AG04450 (cell line): Measurements from ENCODE around the gene ZNF620. TPM values are rescaled to one million over a fixed set of nuclear protein-coding genes. Genes with fewer than 3 reads are reported as not detected.
A peak's percentile ranks its signal among the peaks of the same experiment; 100 is the strongest.

Source experiments
- CTCF ChIA-PET: fragments of 300-600, 350-600 bp; formaldehyde crosslinking; extraction: SDS; loops from one replicate; lab custom pipeline; 2022; ENCODE audit warnings: antibody characterized with exemption, inconsistent platforms; lab: Charles Lee
- POLR2A ChIA-PET: fragments of 350-600 bp; formaldehyde crosslinking; extraction: SDS; loops from one replicate; lab custom pipeline; 2021; ENCODE audit warnings: antibody characterized with exemption, inconsistent platforms; lab: Yijun Ruan, JAX
- DNase-seq: peaks from one replicate; pipeline ENCODE4 v3.0.0-alpha.2; 2011; ENCODE audit warnings: low read depth, low spot score
- H3K27ac ChIP-seq: one replicate; pipeline ENCODE4 v1.5.1; 2012; ENCODE audit warnings: low read depth, low read length, control low read depth
- H3K27me3 ChIP-seq: one replicate; pipeline ENCODE4 v1.6.0; 2012; ENCODE audit warnings: low read length; ENCODE audit not compliant: control insufficient read depth, insufficient read depth
- H3K4me3 ChIP-seq: 2 replicates; pipeline ENCODE4 v1.5.1; 2011; ENCODE audit warnings: mild to moderate bottlenecking, low read depth, low read length, control low read depth
- H3K9me3 ChIP-seq: 2 replicates; pipeline ENCODE4 v1.5.1; 2012; ENCODE audit warnings: low read length; ENCODE audit not compliant: control insufficient read depth, insufficient read depth
- CTCF ChIP-seq: IDR thresholded peaks from 2 replicates; pipeline ENCODE4 v1.5.1; 2011; ENCODE audit warnings: low read depth, low read length, control low read depth, inconsistent platforms
- polyA plus RNA-seq: library from polyadenylated mRNA; depleted of rRNA; stranded (reverse); fragments of >200 nt; gene quantifications from 2 replicates; pipeline ENCODE4 v1.2.3, GENCODE V29; 2011

ZNF620 gene
- polyA plus RNA-seq, 1 experiment, result 0.69 TPM

- POLR2A ChIA-PET, result no interaction called here
- no peaks in the 10 kb centered on the region for H3K27me3 ChIP-seq
- no peak overlapping the region for H3K4me3 ChIP-seq
- DNase-seq, result no peak
- H3K27ac ChIP-seq, result no peak overlapping the region
- CTCF ChIA-PET, result no interaction called here
- no peak for TF ChIP-seq CTCF
- H3K9me3 ChIP-seq, result no peaks in the 10 kb centered on the region
Measured at GRCh38 chr3:40499952-40500351, 5.9 kb upstream of the ZNF620 start.

- Histone ChIP-seq H3K9me3 (no peaks in the 10 kb centered on the region; the same call in 1 of the 2 replicates), H3K4me3 (no peak overlapping the region), H3K27me3 (no peaks in the 10 kb centered on the region), H3K27ac (no peak overlapping the region)
- no peak for TF ChIP-seq CTCF
- ChIA-PET CTCF (no interaction called here), POLR2A (no interaction called here)
- DNase-seq, result no peak
Measured at GRCh38 chr3:40502034-40502433, 3.8 kb upstream of the ZNF620 start.

GRCh38 chr3:40504636-40505430 is 1.0 kb upstream of the ZNF620 start:
- CTCF ChIA-PET, result interaction anchor here (1.3 kb wide), 4 partner anchors 27 to 195 kb away, joined by 4 to 6 read pairs (median 6); partner anchors contain the start of gene EIF1B

GRCh38 chr3:40511031-40511718 is 5.3 kb downstream of the ZNF620 start:
- DNase-seq, result no peak
- no peak overlapping the region for H3K4me3 ChIP-seq
- ChIA-PET POLR2A (no interaction called here), CTCF (no interaction called here)
- no peak overlapping the region for H3K27ac ChIP-seq
- no peaks in the 10 kb centered on the region for H3K9me3 ChIP-seq
- no peak for TF ChIP-seq CTCF
- no peaks in the 10 kb centered on the region for H3K27me3 ChIP-seq

More at GRCh38 chr3:40504636-40505430, 1.0 kb upstream of the ZNF620 start:
- no peak for TF ChIP-seq CTCF
- DNase-seq, result peak; percentile 82
- Histone ChIP-seq H3K27ac (peak overlapping the region; percentile 80), H3K9me3 (no peaks in the 10 kb centered on the region; the same call in 1 of the 2 replicates), H3K4me3 (no peak overlapping the region), H3K27me3 (no peaks in the 10 kb centered on the region)
- POLR2A ChIA-PET, result interaction anchor here (0.5 to 1.6 kb wide), 4 partner anchors 20 to 51 kb away, joined by 3 to 8 read pairs (median 3); partner anchors contain the start of gene ZNF621

GRCh38 chr3:40516201-40516600 is 10.4 kb downstream of the ZNF620 start:
- CTCF ChIA-PET, result no interaction called here
- no peaks in the 10 kb centered on the region for H3K9me3 ChIP-seq
- no peak overlapping the region for H3K27ac ChIP-seq
- DNase-seq, result no peak
- POLR2A ChIA-PET, result no interaction called here
- TF ChIP-seq CTCF, result no peak
- no peak overlapping the region for H3K4me3 ChIP-seq
- H3K27me3 ChIP-seq, result no peaks in the 10 kb centered on the region
